Neural cell (in vitro differentiated cells): ENCODE data around the gene L3MBTL4. TPM values are rescaled to one million over a fixed set of nuclear protein-coding genes. Genes with fewer than 3 reads are reported as not detected.

ENCODE experiments used
- H2AFZ ChIP-seq: fragments of 200-600, 300-800 bp; sonication (generic), shearing (Covaris generic); 2 replicates; pipeline ENCODE4 v1.6.0; 2014; ENCODE audit warnings: low read depth, mild to moderate bottlenecking, antibody characterized with exemption, low read length, moderate library complexity
- H3F3A ChIP-seq: fragments of 200-600 bp; shearing (Covaris generic); 2 replicates; pipeline ENCODE4 v1.6.1; 2016; ENCODE audit warnings: mild to moderate bottlenecking, moderate library complexity, mixed read lengths, antibody characterized with exemption, low read length; ENCODE audit not compliant: insufficient read depth, poor library complexity, severe bottlenecking
- H3K27ac ChIP-seq: fragments of 200-600, 300-800 bp; sonication (generic), shearing (Covaris generic); 2 replicates; pipeline ENCODE4 v1.5.1; 2014; ENCODE audit warnings: mild to moderate bottlenecking, low read length, moderate library complexity
- H3K27me3 ChIP-seq: fragments of 300-800, 200-600 bp; sonication (generic), shearing (Covaris generic); 2 replicates; pipeline ENCODE4 v1.6.0; 2014; ENCODE audit warnings: mild to moderate bottlenecking, low read depth, low read length, moderate library complexity; ENCODE audit not compliant: insufficient read depth
- H3K36me3 ChIP-seq: fragments of 300-800, 200-600 bp; sonication (generic), shearing (Covaris generic); 2 replicates; pipeline ENCODE4 v1.5.1; 2014; ENCODE audit warnings: mild to moderate bottlenecking, antibody characterized with exemption, low read length, moderate library complexity; ENCODE audit not compliant: insufficient read depth
- H3K4me2 ChIP-seq: fragments of 300-800, 200-600 bp; sonication (generic), shearing (Covaris generic); 2 replicates; pipeline ENCODE4 v1.6.0; 2014; ENCODE audit warnings: mild to moderate bottlenecking, low read length
- H3K4me3 ChIP-seq: fragments of 300-800, 200-600 bp; sonication (generic), shearing (Covaris generic); 2 replicates; pipeline ENCODE4 v1.5.1; 2014; ENCODE audit warnings: mild to moderate bottlenecking, low read length, moderate library complexity
- H3K79me2 ChIP-seq: fragments of 200-600 bp; shearing (Covaris generic); replicated peaks from 2 replicates; pipeline ENCODE4 v1.6.0; 2014; ENCODE audit warnings: mild to moderate bottlenecking, low read length, moderate library complexity; ENCODE audit not compliant: insufficient read depth
- H3K9ac ChIP-seq: fragments of 300-800, 200-600 bp; sonication (generic), shearing (Covaris generic); 2 replicates; pipeline ENCODE4 v1.6.1; 2016; ENCODE audit warnings: mild to moderate bottlenecking, low read length, mixed read lengths
- H3K9me2 ChIP-seq: fragments of 200-600 bp; shearing (Covaris generic); 2 replicates; pipeline ENCODE4 v1.6.1; 2016; ENCODE audit warnings: mild to moderate bottlenecking, low read length, mixed read lengths; ENCODE audit not compliant: insufficient read depth
- H3K9me3 ChIP-seq: fragments of 200-600, 300-800 bp; sonication (generic), shearing (Covaris generic); 2 replicates; pipeline ENCODE4 v1.6.1; 2016; ENCODE audit warnings: mild to moderate bottlenecking, mixed run types, low read length, moderate library complexity, mixed read lengths
- H4K20me1 ChIP-seq: fragments of 200-600 bp; shearing (Covaris generic); 2 replicates; pipeline ENCODE4 v1.6.1; 2016; ENCODE audit warnings: mild to moderate bottlenecking, mixed run types; ENCODE audit not compliant: insufficient read depth
- CTCF ChIP-seq: fragments of 450-650 bp; IDR thresholded peaks from 2 replicates; pipeline ENCODE4 v1.5.1; 2014; ENCODE audit warnings: antibody characterized with exemption, mild to moderate bottlenecking, moderate library complexity; ENCODE audit not compliant: poor library complexity, severe bottlenecking
- EP300 ChIP-seq: fragments of 450-650 bp; conservative IDR thresholded peaks from 2 replicates; pipeline ENCODE4 v1.6.1; 2014; ENCODE audit warnings: antibody characterized with exemption, mild to moderate bottlenecking, moderate library complexity; ENCODE audit not compliant: poor library complexity, severe bottlenecking
- EZH2 ChIP-seq: fragments of 200-600, 300-800 bp; shearing (Covaris generic), sonication (generic); IDR thresholded peaks from 2 replicates; pipeline ENCODE4 v1.6.1; 2014; ENCODE audit warnings: antibody characterized with exemption, low read length, borderline replicate concordance, mild to moderate bottlenecking; ENCODE audit not compliant: insufficient read depth, poor library complexity, severe bottlenecking
- MXI1 ChIP-seq: fragments of 450-650 bp; conservative IDR thresholded peaks from 2 replicates; pipeline ENCODE4 v1.6.1; 2014; ENCODE audit warnings: antibody characterized with exemption, mild to moderate bottlenecking; ENCODE audit not compliant: poor library complexity, severe bottlenecking
- POLR2AphosphoS5 ChIP-seq: IDR thresholded peaks from 2 replicates; pipeline ENCODE4 v1.6.1; 2012
- RAD21 ChIP-seq: fragments of 450-650 bp; conservative IDR thresholded peaks from 2 replicates; pipeline ENCODE4 v1.6.1; 2014; ENCODE audit warnings: antibody characterized with exemption, mild to moderate bottlenecking, moderate library complexity
- REST ChIP-seq: IDR thresholded peaks from 2 replicates; pipeline ENCODE4 v1.6.1; 2012; ENCODE audit warnings: borderline replicate concordance
- SMC3 ChIP-seq: fragments of 450-650 bp; conservative IDR thresholded peaks from 2 replicates; pipeline ENCODE4 v1.6.1; 2014; ENCODE audit warnings: antibody characterized with exemption, mild to moderate bottlenecking, moderate library complexity; ENCODE audit not compliant: poor library complexity
- TAF1 ChIP-seq: IDR thresholded peaks from 2 replicates; pipeline ENCODE4 v1.6.1; 2012; ENCODE audit warnings: low read depth
- polyA plus RNA-seq: library from polyadenylated mRNA; depleted of rRNA; stranded (reverse); fragments of >200 nt; gene quantifications from 2 replicates; pipeline ENCODE4 v1.2.3, GENCODE V29; 2014

Gene L3MBTL4
- polyA plus RNA-seq, 1 donor from 2014 or later = 0.90 TPM

DNA sequence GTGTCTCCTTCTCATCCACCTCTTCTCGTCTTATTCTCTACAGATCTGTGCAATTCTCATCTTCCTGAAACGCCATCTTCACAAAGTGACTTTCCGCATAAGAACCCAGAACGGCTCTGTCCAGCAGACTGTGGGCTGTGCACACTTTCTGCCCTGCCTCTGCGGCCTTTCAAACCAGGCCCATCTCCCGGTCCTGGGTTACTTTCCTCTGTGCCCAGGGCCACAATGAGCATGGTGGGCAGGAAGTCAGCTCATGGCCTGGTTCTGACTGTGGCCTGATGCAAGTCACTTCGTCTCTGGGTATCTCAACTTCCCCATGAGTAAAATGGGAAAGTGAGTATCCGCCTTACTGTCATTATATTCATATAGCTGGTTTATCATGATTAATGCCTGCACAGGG is 447.7 kb downstream of the L3MBTL4 start:
- H3K79me2 ChIP-seq = no peaks in the 10 kb centered on the region
- no peak overlapping the region for H3K4me3 ChIP-seq
- no peaks in the 10 kb centered on the region for H4K20me1 ChIP-seq
- no peaks in the 10 kb centered on the region for H3F3A ChIP-seq
- H3K27me3 ChIP-seq = no peaks in the 10 kb centered on the region
- H3K9me3 ChIP-seq = no peaks in the 10 kb centered on the region
- no peak overlapping the region for H3K27ac ChIP-seq
- H3K4me2 ChIP-seq = no peak overlapping the region
- H3K9me2 ChIP-seq = no peaks in the 10 kb centered on the region
- TF ChIP-seq POLR2AphosphoS5 (no peak), MXI1 (no peak), SMC3 (no peak), RAD21 (no peak), CTCF (no peak), EP300 (no peak), EZH2 (no peak), REST (no peak), TAF1 (no peak)
- H3K9ac ChIP-seq = no peak overlapping the region
- H3K36me3 ChIP-seq = no peaks in the 10 kb centered on the region
- no peak overlapping the region for H2AFZ ChIP-seq

- H4K20me1 ChIP-seq = no peaks in the 10 kb centered on the region
- no peak overlapping the region for H2AFZ ChIP-seq
- no peaks in the 10 kb centered on the region for H3K79me2 ChIP-seq
- H3K36me3 ChIP-seq = no peaks in the 10 kb centered on the region
- no peak overlapping the region for H3K27ac ChIP-seq
- TF ChIP-seq SMC3 = no peak
- no peak for TF ChIP-seq EP300
- no peak for TF ChIP-seq CTCF
- TF ChIP-seq MXI1 = no peak
- no peak for TF ChIP-seq EZH2
- TF ChIP-seq RAD21 = no peak
- no peak for TF ChIP-seq TAF1
- no peak for TF ChIP-seq REST
- H3K4me3 ChIP-seq = no peak overlapping the region
- H3K27me3 ChIP-seq = no peaks in the 10 kb centered on the region
- no peaks in the 10 kb centered on the region for H3K9me2 ChIP-seq
- H3K9ac ChIP-seq = no peak overlapping the region
- H3F3A ChIP-seq = no peaks in the 10 kb centered on the region
- no peaks in the 10 kb centered on the region for H3K9me3 ChIP-seq
- H3K4me2 ChIP-seq = no peak overlapping the region
These were observed 448.2 kb downstream of the L3MBTL4 start for GRCh38 chr18:5966514-5966913.
